ENCODE measurements around the gene SMARCC1.
A peak's percentile ranks its signal among the peaks of the same experiment; 100 is the strongest.
"Not testable (repeated sequence)": the region's sequence is repeated elsewhere in the genome, so short reads cannot be mapped to it uniquely, and the experiment has no call there.

SMARCC1 gene

GRCh38 chr3:47781685-47782445 lies at the start of gene SMARCC1:
SMARCC1 (minus strand) TSS chr3:47781893; CDS start chr3:47781797, 96 bp downstream.
- DNase-seq (ENCODE audit: low read depth in 2 of 2): peak; percentile 90 to 93

- not testable (repeated sequence) for DNase-seq (ENCODE audit: low read depth in 2 of 2)
Measured at GRCh38 chr3:47829482-47829881, 47.8 kb upstream of the SMARCC1 start.

GRCh38 chr3:47825590-47825989 lies 43.9 kb upstream of the SMARCC1 start:
- DNase-seq (ENCODE audit: low read depth in 2 of 2): no peak

GRCh38 chr3:47824541-47825473 lies 43.1 kb upstream of the SMARCC1 start:
- DNase-seq (ENCODE audit: low read depth in 2 of 2): peak; percentile 54 to 73

- DNase-seq (ENCODE audit: low read depth in 2 of 2): no peak
Measured at GRCh38 chr3:47817609-47818008, 35.9 kb upstream of the SMARCC1 start.

- DNase-seq (ENCODE audit: low read depth in 2 of 2): no peak
Measured at GRCh38 chr3:47813551-47814177, 32.0 kb upstream of the SMARCC1 start.

GRCh38 chr3:47804577-47804976 lies 22.9 kb upstream of the SMARCC1 start:
- DNase-seq (ENCODE audit: low read depth in 2 of 2): no peak

- no peak for DNase-seq (ENCODE audit: low read depth in 2 of 2)
Measured at GRCh38 chr3:47803480-47804025, 21.9 kb upstream of the SMARCC1 start.

GRCh38 chr3:47802734-47803479 lies 21.2 kb upstream of the SMARCC1 start, which contains the start of gene DHX30:
DHX30 (plus strand) TSS chr3:47803138; CDS start chr3:47810684, 7,546 bp downstream.
- peak; percentile 74 to 82 for DNase-seq (ENCODE audit: low read depth in 2 of 2)

- no peak for DNase-seq (ENCODE audit: low read depth in 2 of 2)
Measured at GRCh38 chr3:47799733-47800132, 18.0 kb upstream of the SMARCC1 start.

- DNase-seq (ENCODE audit: low read depth in 2 of 2): no peak
Measured at GRCh38 chr3:47794544-47794943, 12.9 kb upstream of the SMARCC1 start.

- no peak for DNase-seq (ENCODE audit: low read depth in 2 of 2)
Measured at GRCh38 chr3:47792699-47793098, 11.0 kb upstream of the SMARCC1 start.

GRCh38 chr3:47791193-47791855 lies 9.6 kb upstream of the SMARCC1 start:
- DNase-seq (ENCODE audit: low read depth in 2 of 2): no peak

- no peak for DNase-seq (ENCODE audit: low read depth in 2 of 2)
Measured at GRCh38 chr3:47783673-47784072, 2.0 kb upstream of the SMARCC1 start.

GRCh38 chr3:47782446-47783308 lies 984 bp upstream of the SMARCC1 start:
- no peak for DNase-seq (ENCODE audit: low read depth in 2 of 2)

- DNase-seq (ENCODE audit: low read depth in 2 of 2): peak; percentile 53 to 64
Measured at GRCh38 chr3:47780741-47781684, 680 bp downstream of the SMARCC1 start.

GRCh38 chr3:47778746-47779145 lies 2.9 kb downstream of the SMARCC1 start:
- DNase-seq (ENCODE audit: low read depth in 2 of 2): no peak

GRCh38 chr3:47772788-47773187 lies 8.9 kb downstream of the SMARCC1 start:
- no peak for DNase-seq (ENCODE audit: low read depth in 2 of 2)

Measured in stimulated activated CD4-positive, alpha-beta T cell treated with anti-CD3 and anti-CD28 coated beads, Interleukin-1b, Interleukin-23, amount 100 ng/mL, for 4 hours (primary cell).